Vagina (tissue), 2 donors: Measurements from ENCODE around the gene TTC28. TPM values are rescaled to one million over a fixed set of nuclear protein-coding genes. Genes with fewer than 3 reads are reported as not detected.

Experiments
- DNase-seq, 2 donors: peaks; one replicate each; pipeline ENCODE4 v3.0.0-alpha.2; 2017; ENCODE audit errors: extremely low spot score in 2 of 2
- H3K27ac ChIP-seq: fragments of 200-600 bp; sonication (generic); one replicate; pipeline ENCODE4 v1.5.1; 2019
- H3K27me3 ChIP-seq: fragments of 200-600 bp; sonication (generic); one replicate; pipeline ENCODE4 v1.5.1; 2019
- H3K36me3 ChIP-seq, 2 donors: fragments of 200-600 bp; sonication (generic); one replicate each; pipeline ENCODE4 v1.5.1; 2017 to 2019
- H3K4me1 ChIP-seq: fragments of 200-600 bp; sonication (generic); one replicate; pipeline ENCODE4 v1.5.1; 2019
- H3K4me3 ChIP-seq, 2 donors: fragments of 200-600 bp; sonication (generic); 1 replicate in 1 of 2; 2 replicates in 1 of 2; pipeline ENCODE4 v1.5.1; 2016 to 2019
- H3K9me3 ChIP-seq: fragments of 200-600 bp; sonication (generic); one replicate; pipeline ENCODE4 v1.5.1; 2019
- POLR2A ChIP-seq, 2 donors: fragments of 450-650 bp; IDR thresholded peaks; one replicate each; pipeline ENCODE4 v1.6.1; 2017; ENCODE audit warnings: antibody characterized with exemption in 2 of 2, mild to moderate bottlenecking in 2 of 2, moderate library complexity in 2 of 2
- POLR2AphosphoS5 ChIP-seq, 2 donors: sonication (generic); formaldehyde crosslinking; IDR thresholded peaks; one replicate each; pipeline ENCODE4 v1.9.0; 2017; ENCODE audit warnings: antibody characterized with exemption in 2 of 2, mild to moderate bottlenecking in 2 of 2, low read depth in 1 of 2; ENCODE audit not compliant: insufficient read depth in 1 of 2
- intact Hi-C: fragments of 100-400 bp; cut with DNase I; formaldehyde crosslinking; loops from one replicate; pipeline ENCODE4 v1.15.1; 2023
- total RNA-seq: library from RNA; depleted of rRNA; stranded (reverse); fragments of >200 nt; gene quantifications from one replicate; pipeline ENCODE4 v1.2.3, GENCODE V29; 2016
- TF ChIP-seq, protein P1 (sequence below), 3 experiments: fragments of 450-650 bp in 2 of 3; fragments of 200-600 bp in 1 of 3; sonication (generic) in 1 of 3; IDR thresholded peaks; one replicate each; pipeline ENCODE4 v1.5.1; 2017 to 2019; ENCODE audit warnings: antibody characterized with exemption in 3 of 3, mild to moderate bottlenecking in 2 of 3, moderate library complexity in 2 of 3

TTC28 gene
- total RNA-seq, 1 donor from 2014 or later, result 41.7 TPM

DNA sequence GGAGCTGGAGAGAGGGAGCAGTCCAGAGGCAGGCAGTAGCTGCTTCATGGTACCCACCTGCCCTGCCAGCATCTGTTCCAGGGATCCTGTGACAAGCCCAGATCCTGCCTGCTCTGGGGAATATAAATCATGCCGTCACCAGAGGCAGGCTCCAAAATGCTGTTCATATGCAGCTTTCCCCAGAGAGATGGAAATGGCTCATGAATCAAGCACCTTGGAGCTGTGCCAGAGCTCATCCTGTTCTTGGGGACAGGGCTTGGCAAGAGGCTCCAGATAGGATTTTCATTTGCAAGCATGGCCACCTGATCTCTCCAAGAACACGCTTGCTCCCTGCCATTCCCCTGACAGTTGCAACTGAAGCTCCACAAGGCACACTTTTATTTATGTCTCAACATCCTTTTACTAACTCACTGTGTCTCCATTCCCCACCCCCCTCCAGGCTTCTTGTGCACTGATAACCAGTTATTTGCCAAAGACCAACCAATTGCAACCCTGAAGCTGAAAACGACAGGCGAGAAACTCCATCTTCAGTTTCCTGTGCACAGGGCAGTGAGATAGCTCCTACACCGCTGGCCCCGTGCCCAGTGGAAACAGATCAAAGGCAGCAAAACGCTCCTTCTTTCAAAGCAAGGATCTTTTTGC lies 644.8 kb downstream of the TTC28 start:
- peaks cover 0 to 2% of the 10 kb centered on the region in 2 donors for H3K36me3 ChIP-seq
- H3K27ac ChIP-seq, result peak overlapping the region; percentile 27
- TF ChIP-seq POLR2A (IDR thresholded peaks at IDR 0.05) (no peak), POLR2AphosphoS5 (IDR thresholded peaks at IDR 0.05; ENCODE audit: insufficient read depth in 1 of 2, low read depth in 1 of 2) (peak in 1 of 2 donors; percentile 70)
- TF ChIP-seq, protein P1, sequence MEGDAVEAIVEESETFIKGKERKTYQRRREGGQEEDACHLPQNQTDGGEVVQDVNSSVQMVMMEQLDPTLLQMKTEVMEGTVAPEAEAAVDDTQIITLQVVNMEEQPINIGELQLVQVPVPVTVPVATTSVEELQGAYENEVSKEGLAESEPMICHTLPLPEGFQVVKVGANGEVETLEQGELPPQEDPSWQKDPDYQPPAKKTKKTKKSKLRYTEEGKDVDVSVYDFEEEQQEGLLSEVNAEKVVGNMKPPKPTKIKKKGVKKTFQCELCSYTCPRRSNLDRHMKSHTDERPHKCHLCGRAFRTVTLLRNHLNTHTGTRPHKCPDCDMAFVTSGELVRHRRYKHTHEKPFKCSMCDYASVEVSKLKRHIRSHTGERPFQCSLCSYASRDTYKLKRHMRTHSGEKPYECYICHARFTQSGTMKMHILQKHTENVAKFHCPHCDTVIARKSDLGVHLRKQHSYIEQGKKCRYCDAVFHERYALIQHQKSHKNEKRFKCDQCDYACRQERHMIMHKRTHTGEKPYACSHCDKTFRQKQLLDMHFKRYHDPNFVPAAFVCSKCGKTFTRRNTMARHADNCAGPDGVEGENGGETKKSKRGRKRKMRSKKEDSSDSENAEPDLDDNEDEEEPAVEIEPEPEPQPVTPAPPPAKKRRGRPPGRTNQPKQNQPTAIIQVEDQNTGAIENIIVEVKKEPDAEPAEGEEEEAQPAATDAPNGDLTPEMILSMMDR (IDR thresholded peaks at IDR 0.05), result no peak
- H3K4me3 ChIP-seq, result no peak overlapping the region
- peak; percentile 87 to 95 for DNase-seq
- H3K27me3 ChIP-seq, result no peaks in the 10 kb centered on the region
- no peaks in the 10 kb centered on the region for H3K9me3 ChIP-seq
- intact Hi-C loops, result no loop called here
- peaks cover 30% of the 10 kb centered on the region for H3K4me1 ChIP-seq

DNA sequence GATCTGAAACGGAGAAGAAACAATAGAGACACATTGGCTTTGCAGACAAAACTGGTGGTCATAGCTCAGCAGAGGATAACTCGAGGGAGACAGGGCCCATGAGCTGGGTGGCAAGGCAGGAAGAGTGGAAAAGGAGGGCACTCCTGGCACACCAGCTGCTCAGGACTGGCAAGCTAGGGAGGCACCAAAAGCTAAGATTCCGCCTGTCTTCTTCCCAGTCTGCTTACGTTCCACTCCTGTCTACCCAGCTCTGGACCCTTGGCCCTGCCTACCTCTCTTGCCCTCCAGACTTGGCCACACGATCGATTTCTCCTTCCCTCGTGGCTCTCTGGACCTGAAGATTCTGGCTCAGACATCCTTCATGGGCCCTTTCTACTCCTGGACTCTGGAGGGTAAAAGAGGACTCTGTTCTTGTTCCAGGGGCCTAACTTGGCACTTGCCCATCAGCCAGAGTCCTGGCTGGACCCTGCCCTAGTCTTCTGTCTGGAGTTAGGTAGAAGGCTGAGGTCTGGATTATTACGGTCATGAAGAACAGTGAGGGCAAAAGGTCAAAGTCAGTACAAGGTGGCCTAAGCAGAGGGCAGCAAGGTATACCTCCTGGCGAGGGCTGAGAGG lies 645.4 kb downstream of the TTC28 start:
- Histone ChIP-seq H3K36me3 (peaks cover 0 to 3% of the 10 kb centered on the region in 2 donors), H3K27ac (peak overlapping the region; percentile 27), H3K4me1 (peaks cover 36% of the 10 kb centered on the region), H3K27me3 (no peaks in the 10 kb centered on the region), H3K4me3 (no peak overlapping the region), H3K9me3 (no peaks in the 10 kb centered on the region)
- intact Hi-C loops, result no loop called here
- no peak for TF ChIP-seq POLR2A (IDR thresholded peaks at IDR 0.05)
- TF ChIP-seq, protein P1 (IDR thresholded peaks at IDR 0.05), result no peak
- no peak for TF ChIP-seq POLR2AphosphoS5 (IDR thresholded peaks at IDR 0.05; ENCODE audit: insufficient read depth in 1 of 2, low read depth in 1 of 2)
- peak; percentile 81 to 86 for DNase-seq

DNA sequence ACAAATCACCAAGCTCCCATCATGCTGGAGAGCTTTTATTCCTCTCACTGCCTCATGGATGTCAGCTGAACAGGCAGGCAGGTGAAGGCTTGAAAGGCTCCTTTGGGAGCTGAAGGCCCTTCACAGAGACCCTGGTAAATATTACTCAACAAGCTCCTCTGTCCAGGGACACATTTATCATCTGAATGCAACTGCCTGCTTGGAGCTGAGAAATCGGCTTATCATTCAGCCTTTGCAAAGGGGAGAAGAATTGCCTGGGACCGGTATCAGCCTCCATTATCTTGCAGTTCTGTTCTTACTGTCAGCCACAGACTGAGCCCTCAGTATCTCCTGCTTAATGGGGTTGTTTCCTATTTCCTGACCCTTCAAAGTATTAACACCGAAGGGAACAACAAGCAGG lies 646.8 kb downstream of the TTC28 start:
- Histone ChIP-seq H3K4me3 (no peak overlapping the region), H3K27me3 (no peaks in the 10 kb centered on the region), H3K9me3 (no peaks in the 10 kb centered on the region), H3K36me3 (peaks cover 0 to 3% of the 10 kb centered on the region in 2 donors), H3K27ac (no peak overlapping the region), H3K4me1 (peaks cover 45% of the 10 kb centered on the region)
- DNase-seq, result peak in 1 of 2 donors; percentile 37
- intact Hi-C loops, result no loop called here
- no peak for TF ChIP-seq POLR2A (IDR thresholded peaks at IDR 0.05)
- TF ChIP-seq, protein P1 (IDR thresholded peaks at IDR 0.05), result no peak
- no peak for TF ChIP-seq POLR2AphosphoS5 (IDR thresholded peaks at IDR 0.05; ENCODE audit: insufficient read depth in 1 of 2, low read depth in 1 of 2)

DNA sequence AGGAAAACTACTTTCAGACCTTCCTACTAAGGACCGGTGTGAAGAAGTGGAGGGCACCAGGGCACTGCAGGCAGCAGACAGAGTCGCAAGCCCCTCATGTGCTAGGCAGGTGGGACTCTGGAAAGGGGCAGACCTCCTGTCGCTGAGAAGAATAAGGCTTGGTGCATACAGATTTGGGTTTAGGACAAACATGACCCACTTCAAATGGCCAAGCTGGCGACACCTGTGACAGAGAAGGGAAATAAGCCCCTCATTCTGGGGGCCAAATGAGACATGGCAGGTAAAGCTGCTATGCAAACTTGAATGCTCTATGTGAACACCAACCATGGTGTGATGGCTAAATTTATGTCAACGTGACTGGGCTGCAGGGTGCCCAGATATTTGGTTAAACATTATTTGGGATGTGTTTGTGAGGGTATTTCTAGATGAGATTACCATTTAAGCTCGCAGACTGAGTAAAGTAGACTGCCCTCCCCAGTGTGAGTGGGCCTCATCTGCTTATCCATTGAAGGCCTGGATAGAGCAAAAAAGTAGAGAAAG lies 648.2 kb downstream of the TTC28 start:
- Histone ChIP-seq H3K36me3 (peaks cover 0 to 3% of the 10 kb centered on the region in 2 donors), H3K9me3 (no peaks in the 10 kb centered on the region), H3K4me1 (peaks cover 45% of the 10 kb centered on the region), H3K27me3 (no peaks in the 10 kb centered on the region), H3K27ac (no peak overlapping the region), H3K4me3 (no peak overlapping the region)
- DNase-seq, result peak in 1 of 2 donors; percentile 79
- TF ChIP-seq, protein P1 (IDR thresholded peaks at IDR 0.05), result no peak
- TF ChIP-seq POLR2A (IDR thresholded peaks at IDR 0.05) (no peak), POLR2AphosphoS5 (IDR thresholded peaks at IDR 0.05; ENCODE audit: insufficient read depth in 1 of 2, low read depth in 1 of 2) (no peak)
- intact Hi-C loops, result no loop called here

DNA sequence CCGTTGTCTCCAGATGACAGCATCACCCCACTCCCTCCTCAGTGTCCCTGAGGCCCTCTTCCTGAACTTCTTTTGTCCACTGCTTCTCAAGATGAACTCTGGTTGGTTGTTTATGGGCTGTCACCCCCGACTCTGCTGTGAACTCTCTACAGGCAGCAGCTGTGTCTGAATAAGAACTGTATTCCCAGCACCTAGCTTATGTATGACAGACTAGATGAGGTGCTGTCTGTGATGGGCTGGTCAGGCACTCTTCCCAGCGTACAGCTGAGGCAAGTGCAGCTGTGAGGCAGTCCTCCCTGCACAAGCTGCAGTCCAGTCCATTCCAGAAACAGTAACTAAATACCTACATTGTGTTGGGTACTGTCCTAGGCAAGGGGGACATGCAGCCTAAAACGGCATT lies 649.2 kb downstream of the TTC28 start:
- Histone ChIP-seq H3K4me1 (peaks cover 42% of the 10 kb centered on the region), H3K27ac (no peak overlapping the region), H3K4me3 (no peak overlapping the region), H3K9me3 (no peaks in the 10 kb centered on the region), H3K36me3 (peaks cover 0 to 3% of the 10 kb centered on the region in 2 donors), H3K27me3 (no peaks in the 10 kb centered on the region)
- intact Hi-C loops, result no loop called here
- DNase-seq, result no peak
- TF ChIP-seq POLR2A (IDR thresholded peaks at IDR 0.05), result no peak
